Naive thymus-derived CD4-positive, alpha-beta T cell (primary cell): ENCODE results near the gene NUF2. TPM values are rescaled to one million over a fixed set of nuclear protein-coding genes. Genes with fewer than 3 reads are reported as not detected.

Source experiments
- polyA plus RNA-seq, 2 donors: library from polyadenylated mRNA; unstranded; fragments of 300-500 nt; fragmentation: Illumina TruSeq; gene quantifications; one replicate each; pipeline ENCODE4 v1.2.3, GENCODE V29; 2021
- total RNA-seq, 6 experiments: library from RNA in 5 of 6; stranded (reverse) in 5 of 6; gene quantifications; 1 replicate in 5 of 6; 2 replicates in 1 of 6; pipeline ENCODE4 v1.2.3 and lab custom pipeline; 2021 to 2026

Gene NUF2
- total and polyA plus RNA-seq, 7 experiments from 2014 or later: 1.0 to 38.8 (median 1.6) TPM

Other genes starting within 250 kb of the NUF2 start
- gene RGS5, start 119.0 kb upstream of the NUF2 start, total RNA-seq: 1 to 10 TPM; 2.9 to 7.6 (median 4.0) TPM
- 1 to 10 TPM in 1 of 2 donors, under 1 TPM in 1; 0.50 to 6.1 TPM for gene RGS5, start 119.0 kb upstream of the NUF2 start, polyA plus RNA-seq